H9 (cell line): ENCODE data around the gene DNAJC6. TPM values are rescaled to one million over a fixed set of nuclear protein-coding genes. Genes with fewer than 3 reads are reported as not detected.

Experiments
- DNase-seq: peaks from one replicate; pipeline ENCODE4 v3.0.0-alpha.2; 2017
- H2AFZ ChIP-seq: one replicate; pipeline ENCODE4 v1.6.1; 2013; ENCODE audit warnings: mild to moderate bottlenecking, low read length, control low read depth, moderate library complexity
- H2AK5ac ChIP-seq: 2 replicates; pipeline ENCODE4 v1.6.1; 2013; ENCODE audit warnings: low read length, control low read depth, mixed read lengths; ENCODE audit not compliant: insufficient read length
- H2BK120ac ChIP-seq: one replicate; pipeline ENCODE4 v1.6.1; 2013; ENCODE audit warnings: low read depth, mild to moderate bottlenecking, low read length, control low read depth, inconsistent platforms; ENCODE audit not compliant: poor library complexity, severe bottlenecking
- H2BK12ac ChIP-seq: 2 replicates; pipeline ENCODE4 v1.6.1; 2013; ENCODE audit warnings: low read length, control low read depth, mixed read lengths, low read depth; ENCODE audit not compliant: insufficient read length
- H2BK15ac ChIP-seq: 2 replicates; pipeline ENCODE4 v1.6.1; 2013; ENCODE audit warnings: low read depth, low read length, control low read depth
- H2BK20ac ChIP-seq: one replicate; pipeline ENCODE4 v1.6.1; 2013; ENCODE audit warnings: low read depth, mild to moderate bottlenecking, low read length, control low read depth, inconsistent platforms; ENCODE audit not compliant: poor library complexity, severe bottlenecking
- H2BK5ac ChIP-seq: 2 replicates; pipeline ENCODE4 v1.6.1; 2013; ENCODE audit warnings: low read length, control low read depth, mixed read lengths; ENCODE audit not compliant: insufficient read length
- H3K14ac ChIP-seq: 2 replicates; pipeline ENCODE4 v1.6.1; 2013; ENCODE audit warnings: low read length, control low read depth; ENCODE audit not compliant: insufficient read depth
- H3K18ac ChIP-seq: 2 replicates; pipeline ENCODE4 v1.6.1; 2013; ENCODE audit warnings: low read depth, mild to moderate bottlenecking, mixed read lengths, low read length, control low read depth; ENCODE audit not compliant: insufficient read length
- H3K23ac ChIP-seq: 2 replicates; pipeline ENCODE4 v1.6.1; 2013; ENCODE audit warnings: low read length, control low read depth, mixed read lengths, low read depth; ENCODE audit not compliant: insufficient read length
- H3K23me2 ChIP-seq: 2 replicates; pipeline ENCODE4 v1.6.1; 2013; ENCODE audit warnings: low read depth, mild to moderate bottlenecking, mixed read lengths, low read length, control low read depth; ENCODE audit not compliant: insufficient read length, poor library complexity, severe bottlenecking
- H3K27ac ChIP-seq: 2 replicates; pipeline ENCODE4 v1.5.1; 2013; ENCODE audit warnings: low read length, control low read depth, mixed read lengths, low read depth; ENCODE audit not compliant: insufficient read length
- H3K27me3 ChIP-seq: 2 replicates; pipeline ENCODE4 v1.6.1; 2013; ENCODE audit warnings: low read length, control low read depth, inconsistent platforms; ENCODE audit not compliant: insufficient read depth
- H3K4ac ChIP-seq: 2 replicates; pipeline ENCODE4 v1.6.1; 2013; ENCODE audit warnings: low read depth, mild to moderate bottlenecking, control low read depth, inconsistent platforms, low read length, moderate library complexity
- H3K4me1 ChIP-seq: 2 replicates; pipeline ENCODE4 v1.6.1; 2013; ENCODE audit warnings: low read length, control low read depth, inconsistent platforms; ENCODE audit not compliant: insufficient read depth
- H3K4me2 ChIP-seq: 2 replicates; pipeline ENCODE4 v1.6.1; 2013; ENCODE audit warnings: low read length, control low read depth, mixed read lengths; ENCODE audit not compliant: insufficient read length, insufficient read depth
- H3K56ac ChIP-seq: 2 replicates; pipeline ENCODE4 v1.6.1; 2013; ENCODE audit warnings: low read depth, mild to moderate bottlenecking, mixed read lengths, low read length, control low read depth; ENCODE audit not compliant: insufficient read length
- H3K79me1 ChIP-seq: 2 replicates; pipeline ENCODE4 v1.6.1; 2013; ENCODE audit warnings: low read depth, mild to moderate bottlenecking, moderate library complexity, low read length, control low read depth, inconsistent platforms; ENCODE audit not compliant: insufficient read depth, poor library complexity, severe bottlenecking
- H3K79me2 ChIP-seq: 2 replicates; pipeline ENCODE4 v1.6.1; 2013; ENCODE audit warnings: low read length, control low read depth, inconsistent platforms; ENCODE audit not compliant: insufficient read depth
- H3K9ac ChIP-seq: 2 replicates; pipeline ENCODE4 v1.6.1; 2013; ENCODE audit warnings: low read length, control low read depth, mixed read lengths; ENCODE audit not compliant: insufficient read length; ENCODE audit errors: extremely low read depth
- H3K9me3 ChIP-seq: one replicate; pipeline ENCODE4 v1.6.1; 2013; ENCODE audit warnings: low read depth, low read length, inconsistent platforms; ENCODE audit not compliant: control insufficient read depth
- H3T11ph ChIP-seq: one replicate; pipeline ENCODE4 v1.6.1; 2013; ENCODE audit warnings: mild to moderate bottlenecking, low read length, control low read depth, inconsistent platforms
- H4K20me1 ChIP-seq: one replicate; pipeline ENCODE4 v1.6.1; 2013; ENCODE audit not compliant: control insufficient read depth, insufficient read length, insufficient read depth
- H4K5ac ChIP-seq: 2 replicates; pipeline ENCODE4 v1.6.1; 2013; ENCODE audit warnings: low read depth, mild to moderate bottlenecking, mixed read lengths, low read length, control low read depth; ENCODE audit not compliant: insufficient read length
- H4K8ac ChIP-seq: replicated peaks from 2 replicates; pipeline ENCODE4 v1.6.1; 2013; ENCODE audit warnings: low read length, control low read depth, mixed read lengths, low read depth; ENCODE audit not compliant: insufficient read length
- H4K91ac ChIP-seq: 2 replicates; pipeline ENCODE4 v1.6.1; 2013; ENCODE audit warnings: low read depth, mild to moderate bottlenecking, moderate library complexity, mixed read lengths, low read length, control low read depth; ENCODE audit not compliant: insufficient read length
- H3K27ac Mint-ChIP-seq, 3 experiments: 2 replicates in 2 of 3; 3 replicates in 1 of 3; pipeline ENCODE4 v1.8.0; 2020 to 2021; ENCODE audit warnings: mixed read lengths in 3 of 3, mild to moderate bottlenecking in 1 of 3, moderate library complexity in 1 of 3
- H3K27me3 Mint-ChIP-seq: 2 replicates; pipeline ENCODE4 v1.8.0; 2021; ENCODE audit warnings: low read depth, mild to moderate bottlenecking, moderate library complexity, mixed read lengths
- H3K36me3 Mint-ChIP-seq, 3 experiments: 2 replicates in 2 of 3; 3 replicates in 1 of 3; pipeline ENCODE4 v1.8.0; 2020 to 2021; ENCODE audit warnings: low read depth in 3 of 3, mixed read lengths in 3 of 3; ENCODE audit not compliant: insufficient read depth in 1 of 3
- H3K4me1 Mint-ChIP-seq, 2 experiments: 2 replicates each; pipeline ENCODE4 v1.8.0; 2020; ENCODE audit warnings: mixed read lengths in 2 of 2
- H3K4me3 Mint-ChIP-seq, 2 experiments: 2 replicates in 1 of 2; 3 replicates in 1 of 2; pipeline ENCODE4 v1.8.0; 2020 to 2021; ENCODE audit warnings: mild to moderate bottlenecking in 2 of 2, mixed read lengths in 2 of 2, moderate library complexity in 1 of 2
- H3K9me3 Mint-ChIP-seq, 2 experiments: 2 replicates in 1 of 2; 3 replicates in 1 of 2; pipeline ENCODE4 v1.8.0; 2020; ENCODE audit warnings: mild to moderate bottlenecking in 2 of 2, mixed read lengths in 2 of 2, moderate library complexity in 1 of 2
- WGBS: extraction: QIAGEN DNeasy Blood & Tissue Kit; methylation state at CpG from one replicate; pipeline ENCODE4 v1.1.7; 2013; ENCODE audit warnings: missing lambda C conversion rate, low lambda C conversion rate, mixed read lengths; ENCODE audit not compliant: insufficient read length; ENCODE audit errors: extremely low coverage; 5-methylcytosine and 5-hydroxymethylcytosine counted together
- total RNA-seq: library from RNA; stranded (reverse); gene quantifications from 2 replicates; pipeline ENCODE4 v1.2.1, GENCODE V29; 2021
- TF ChIP-seq, protein P1 (sequence below): fragments of 200-600 bp; sonication (generic); conservative IDR thresholded peaks from 3 replicates; pipeline ENCODE4 v1.8.0; 2021; ENCODE audit warnings: antibody characterized with exemption, mild to moderate bottlenecking

The DNAJC6 gene
- total RNA-seq, 1 experiment from 2014 or later, result 2.2 TPM

DNA sequence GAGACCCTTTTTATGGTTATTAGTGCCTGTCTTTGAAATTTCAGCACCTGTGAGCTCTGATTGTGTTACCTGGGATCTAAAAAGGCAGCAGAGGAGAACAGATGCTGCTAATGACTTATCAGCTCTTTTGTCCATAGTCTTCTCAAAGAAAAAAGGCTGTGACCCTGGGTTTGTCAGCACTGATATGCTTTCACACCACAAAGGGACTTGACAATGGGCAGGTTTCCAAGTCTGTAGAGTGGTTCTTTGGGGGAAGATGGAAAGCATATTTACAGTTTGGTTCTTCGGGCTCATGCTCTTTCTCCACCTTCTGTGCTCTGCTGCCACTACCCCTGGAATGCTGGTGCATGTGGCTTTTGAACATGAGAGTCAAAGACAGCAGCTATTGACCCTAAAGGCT lies 32.0 kb downstream of the DNAJC6 start:
- Histone ChIP-seq H3K18ac (no peak overlapping the region), H3K23me2 (no peaks in the 10 kb centered on the region), H2BK5ac (no peak overlapping the region), H3K14ac (no peak overlapping the region), H3K27ac (no peak overlapping the region), H3K27me3 (no peaks in the 10 kb centered on the region), H4K91ac (no peak overlapping the region), H4K5ac (no peak overlapping the region), H4K20me1 (no peaks in the 10 kb centered on the region), H4K8ac (no peak overlapping the region), H3K4ac (no peak overlapping the region), H3K56ac (no peak overlapping the region), H2BK20ac (no peak overlapping the region), H3K9ac (no peak overlapping the region), H3K9me3 (no peaks in the 10 kb centered on the region), H3K4me2 (no peak overlapping the region), H2AK5ac (no peak overlapping the region), H2BK15ac (no peak overlapping the region), H3K4me1 (no peaks in the 10 kb centered on the region), H2BK120ac (no peak overlapping the region), H3K79me2 (no peaks in the 10 kb centered on the region), H3K79me1 (no peaks in the 10 kb centered on the region), H2BK12ac (no peak overlapping the region), H3T11ph (no peak overlapping the region), H2AFZ (no peak overlapping the region), H3K23ac (no peak overlapping the region)
- Mint-ChIP-seq H3K27me3 (no peaks in the 10 kb centered on the region), H3K4me1 (0 out of 4 replicates have a peak, but pooled peaks cover 0 to 4% of the 10 kb centered on the region in 2 experiments), H3K27ac (no peak overlapping the region), H3K4me3 (no peak overlapping the region), H3K36me3 (peaks cover 0 to 6% (median 6%) of the 10 kb centered on the region in 3 experiments; a peak in 5 of 7 replicates), H3K9me3 (peaks cover 5 to 6% of the 10 kb centered on the region in 2 experiments; a peak in 4 of 5 replicates)
- TF ChIP-seq, protein P1, sequence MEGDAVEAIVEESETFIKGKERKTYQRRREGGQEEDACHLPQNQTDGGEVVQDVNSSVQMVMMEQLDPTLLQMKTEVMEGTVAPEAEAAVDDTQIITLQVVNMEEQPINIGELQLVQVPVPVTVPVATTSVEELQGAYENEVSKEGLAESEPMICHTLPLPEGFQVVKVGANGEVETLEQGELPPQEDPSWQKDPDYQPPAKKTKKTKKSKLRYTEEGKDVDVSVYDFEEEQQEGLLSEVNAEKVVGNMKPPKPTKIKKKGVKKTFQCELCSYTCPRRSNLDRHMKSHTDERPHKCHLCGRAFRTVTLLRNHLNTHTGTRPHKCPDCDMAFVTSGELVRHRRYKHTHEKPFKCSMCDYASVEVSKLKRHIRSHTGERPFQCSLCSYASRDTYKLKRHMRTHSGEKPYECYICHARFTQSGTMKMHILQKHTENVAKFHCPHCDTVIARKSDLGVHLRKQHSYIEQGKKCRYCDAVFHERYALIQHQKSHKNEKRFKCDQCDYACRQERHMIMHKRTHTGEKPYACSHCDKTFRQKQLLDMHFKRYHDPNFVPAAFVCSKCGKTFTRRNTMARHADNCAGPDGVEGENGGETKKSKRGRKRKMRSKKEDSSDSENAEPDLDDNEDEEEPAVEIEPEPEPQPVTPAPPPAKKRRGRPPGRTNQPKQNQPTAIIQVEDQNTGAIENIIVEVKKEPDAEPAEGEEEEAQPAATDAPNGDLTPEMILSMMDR, result no peak
- no CpG with 5 or more reads among the region's 1 CpG for WGBS
- no peak for DNase-seq
